IMR-90 (cell line): ENCODE data around the gene ATP11B. TPM values are rescaled to one million over a fixed set of nuclear protein-coding genes. Genes with fewer than 3 reads are reported as not detected.

Experiments used
- ATAC-seq: fragments of 200-7000 bp; cut with Tn5 transposase; 2 replicates; pipeline ENCODE4 v1.9.1; 2020; ENCODE audit warnings: low read depth, mild to moderate bottlenecking, moderate library complexity
- BruUV-seq: library from RNA; stranded (reverse); fragments of 400-500 nt; replicated peaks from 2 replicates; lab custom pipeline; 2021; lab: Mats Ljungman, UMichigan
- CTCF ChIA-PET: fragments of 300-600 bp; formaldehyde crosslinking; extraction: SDS; loops from one replicate; lab custom pipeline; 2021; ENCODE audit warnings: antibody characterized with exemption; lab: Yijun Ruan, JAX
- POLR2A ChIA-PET: fragments of 300-600 bp; sonication (Branson Sonifier 250); formaldehyde crosslinking; loops from one replicate; lab custom pipeline; 2022; ENCODE audit warnings: antibody characterized with exemption; ENCODE audit not compliant: unreplicated experiment; lab: Charles Lee
- DNase-seq: peaks from one replicate; pipeline ENCODE4 v3.0.0; 2013
- H2AFZ ChIP-seq: replicated peaks from 2 replicates; pipeline ENCODE3; 2013; ENCODE audit warnings: low read length, mild to moderate bottlenecking; ENCODE audit not compliant: poor library complexity
- H2AK5ac ChIP-seq: 2 replicates; pipeline ENCODE4 v1.6.1; 2013; ENCODE audit warnings: low read depth, low read length, inconsistent platforms
- H2AK9ac ChIP-seq: replicated peaks from 2 replicates; pipeline ENCODE3; 2013; ENCODE audit warnings: mild to moderate bottlenecking, low read depth, low read length, moderate library complexity; ENCODE audit not compliant: poor library complexity
- H2BK120ac ChIP-seq: 2 replicates; pipeline ENCODE4 v1.6.1; 2013; ENCODE audit warnings: low read depth, low read length, inconsistent platforms
- H2BK15ac ChIP-seq: 3 replicates; pipeline ENCODE4 v1.6.1; 2013; ENCODE audit warnings: low read depth, low read length, inconsistent platforms
- H2BK20ac ChIP-seq: 2 replicates; pipeline ENCODE4 v1.6.1; 2013; ENCODE audit warnings: low read depth, mild to moderate bottlenecking, inconsistent platforms, low read length, moderate library complexity
- H2BK5ac ChIP-seq: 2 replicates; pipeline ENCODE4 v1.6.1; 2013; ENCODE audit warnings: mild to moderate bottlenecking, low read depth, low read length, inconsistent platforms; ENCODE audit not compliant: poor library complexity, severe bottlenecking
- H3K14ac ChIP-seq: replicated peaks from 2 replicates; pipeline ENCODE4 v1.6.1; 2013; ENCODE audit warnings: low read depth, low read length, inconsistent platforms
- H3K18ac ChIP-seq: 2 replicates; pipeline ENCODE4 v1.6.1; 2013; ENCODE audit warnings: low read depth, low read length, control low read depth
- H3K23ac ChIP-seq: 2 replicates; pipeline ENCODE4 v1.6.1; 2013; ENCODE audit warnings: low read depth, low read length, inconsistent platforms
- H3K27ac ChIP-seq: 2 replicates; pipeline ENCODE4 v1.5.1; 2013; ENCODE audit warnings: mild to moderate bottlenecking, control low read depth, low read length; ENCODE audit not compliant: insufficient read depth
- H3K27me3 ChIP-seq: 2 replicates; pipeline ENCODE4 v1.6.1; 2013; ENCODE audit warnings: low read length; ENCODE audit not compliant: control insufficient read depth, insufficient read depth
- H3K36me3 ChIP-seq: 2 replicates; pipeline ENCODE4 v1.6.1; 2013; ENCODE audit warnings: low read length, mixed read lengths; ENCODE audit not compliant: control insufficient read depth, insufficient read depth
- H3K4ac ChIP-seq: 2 replicates; pipeline ENCODE4 v1.6.1; 2013; ENCODE audit warnings: low read depth, low read length, inconsistent platforms
- H3K4me1 ChIP-seq: 2 replicates; pipeline ENCODE4 v1.6.1; 2013; ENCODE audit warnings: low read length, mixed read lengths; ENCODE audit not compliant: control insufficient read depth, insufficient read depth
- H3K4me2 ChIP-seq: 2 replicates; pipeline ENCODE4 v1.6.1; 2013; ENCODE audit warnings: low read depth, mild to moderate bottlenecking, control low read depth, low read length, moderate library complexity
- H3K4me3 ChIP-seq: 2 replicates; pipeline ENCODE4 v1.5.1; 2013; ENCODE audit warnings: low read depth, mild to moderate bottlenecking, control low read depth, low read length, moderate library complexity; ENCODE audit not compliant: insufficient read depth
- H3K56ac ChIP-seq: 2 replicates; pipeline ENCODE4 v1.6.1; 2013; ENCODE audit warnings: low read length, inconsistent platforms; ENCODE audit not compliant: insufficient read depth; ENCODE audit errors: extremely low read depth
- H3K79me1 ChIP-seq, 2 experiments: 2 replicates each; pipeline ENCODE4 v1.6.1; 2013; ENCODE audit warnings: low read length in 2 of 2, inconsistent platforms in 1 of 2, low read depth in 1 of 2
- H3K9ac ChIP-seq: 2 replicates; pipeline ENCODE4 v1.6.1; 2013; ENCODE audit warnings: low read depth, low read length, control low read depth
- H3K9me1 ChIP-seq: 2 replicates; pipeline ENCODE4 v1.6.1; 2013; ENCODE audit warnings: low read length, inconsistent platforms; ENCODE audit not compliant: insufficient read depth
- H3K9me3 ChIP-seq: 2 replicates; pipeline ENCODE4 v1.6.1; 2013; ENCODE audit warnings: low read length; ENCODE audit not compliant: control insufficient read depth, insufficient read depth
- H4K20me1 ChIP-seq: 2 replicates; pipeline ENCODE4 v1.6.1; 2013; ENCODE audit warnings: low read length, inconsistent platforms; ENCODE audit not compliant: insufficient read depth
- H4K5ac ChIP-seq: 2 replicates; pipeline ENCODE4 v1.6.1; 2013; ENCODE audit warnings: mild to moderate bottlenecking, low read depth, low read length, control low read depth
- H4K8ac ChIP-seq, 2 experiments: 2 replicates each; pipeline ENCODE4 v1.6.1; 2013; ENCODE audit warnings: low read depth in 2 of 2, low read length in 2 of 2, control low read depth in 1 of 2, inconsistent platforms in 1 of 2
- H4K91ac ChIP-seq: 2 replicates; pipeline ENCODE4 v1.6.1; 2013; ENCODE audit warnings: low read depth, low read length, inconsistent platforms; ENCODE audit not compliant: insufficient read depth
- FOS ChIP-seq: fragments of 150-350 bp; IDR thresholded peaks from 2 replicates; pipeline ENCODE4 v1.6.1; 2016; ENCODE audit warnings: low read depth, low read length
- MAFK ChIP-seq: IDR thresholded peaks from 2 replicates; pipeline ENCODE4 v1.6.1; 2012; ENCODE audit warnings: low read depth, low read length, improper control_type of control experiment
- MAZ ChIP-seq: IDR thresholded peaks from 2 replicates; pipeline ENCODE4 v1.6.1; 2012; ENCODE audit warnings: low read depth, mild to moderate bottlenecking, low read length, improper control_type of control experiment, moderate library complexity, borderline replicate concordance
- POLR2A ChIP-seq: IDR thresholded peaks from 2 replicates; pipeline ENCODE4 v1.6.1; 2012; ENCODE audit warnings: mild to moderate bottlenecking, low read depth, low read length
- RCOR1 ChIP-seq: IDR thresholded peaks from 2 replicates; pipeline ENCODE4 v1.6.1; 2012; ENCODE audit warnings: mild to moderate bottlenecking, low read length, improper control_type of control experiment; ENCODE audit not compliant: insufficient replicate concordance
- SMC3 ChIP-seq: fragments of 150-350 bp; IDR thresholded peaks from 2 replicates; pipeline ENCODE4 v1.6.1; 2016; ENCODE audit warnings: low read depth, mild to moderate bottlenecking, antibody characterized with exemption, low read length, moderate library complexity
- WGBS, 2 experiments: methylation state at CpG; one replicate each; pipeline versions ENCODE4 v1.1.5 to v1.1.7; 2013; ENCODE audit warnings: missing lambda C conversion rate in 2 of 2; ENCODE audit not compliant: insufficient read length in 1 of 2; ENCODE audit errors: extremely low coverage in 2 of 2; 5-methylcytosine and 5-hydroxymethylcytosine counted together
- dilution Hi-C: fragments of 300-500 bp; cut with HindIII; formaldehyde crosslinking; loops from one replicate; pipeline ENCODE4 v1.14.3; 2018; ENCODE audit warnings: low sequenced_read_pairs; ENCODE audit not compliant: unreplicated experiment
- in situ Hi-C: fragments of 300-500 bp; cut with MboI; formaldehyde crosslinking; loops from 3 replicates; pipeline ENCODE4 v1.14.3; 2019; ENCODE audit warnings: low sequenced_read_pairs, inconsistent platforms, mixed read lengths
- intact Hi-C: fragments of 100-400 bp; cut with micrococcal nuclease; formaldehyde crosslinking; loops from 2 replicates; pipeline ENCODE4 v1.10.0; 2022
- polyA plus RNA-seq, 3 experiments: library from polyadenylated mRNA; depleted of rRNA; stranded (reverse); fragments of >200 nt; gene quantifications; 2 replicates each; pipeline ENCODE4 v1.2.3, GENCODE V29; 2012; ENCODE audit warnings: low replicate concordance in 1 of 3
- total RNA-seq: library from RNA; depleted of rRNA; stranded (reverse); fragments of >200 nt; gene quantifications from 2 replicates; pipeline ENCODE4 v1.2.3, GENCODE V29; 2012
- TF ChIP-seq, protein P1 (sequence below): fragments of 150-350 bp; IDR thresholded peaks from 2 replicates; pipeline ENCODE4 v1.6.1; 2017; ENCODE audit warnings: mild to moderate bottlenecking, antibody characterized with exemption, low read length, low read depth
- TF ChIP-seq, protein P2 (sequence below): conservative IDR thresholded peaks from 2 replicates; pipeline ENCODE4 v1.5.1; 2012; ENCODE audit warnings: mild to moderate bottlenecking, low read depth, low read length, improper control_type of control experiment

Gene ATP11B
- total and polyA plus RNA-seq, 2 of the 4 experiments (the other 2 are of a cell fraction) = 10.0 to 39.6 TPM

- Histone ChIP-seq H2BK20ac (no peak overlapping the region), H2AK5ac (no peak overlapping the region), H3K79me1 (no peaks in the 10 kb centered on the region), H2BK5ac (no peak overlapping the region), H4K8ac (no peak overlapping the region), H2BK15ac (no peak overlapping the region), H3K4me2 (no peak overlapping the region), H3K56ac (no peak overlapping the region), H3K9ac (no peak overlapping the region), H2BK120ac (no peak overlapping the region), H3K36me3 (peaks cover 8% of the 10 kb centered on the region), H3K4me1 (no peaks in the 10 kb centered on the region), H3K4ac (no peak overlapping the region), H4K91ac (no peak overlapping the region), H3K23ac (no peak overlapping the region), H3K27ac (no peak overlapping the region), H2AFZ (no peak overlapping the region), H4K20me1 (no peaks in the 10 kb centered on the region), H4K5ac (no peak overlapping the region), H3K9me1 (no peaks in the 10 kb centered on the region), H3K4me3 (no peak overlapping the region), H3K9me3 (no peaks in the 10 kb centered on the region), H3K14ac (no peak overlapping the region), H2AK9ac (no peak overlapping the region), H3K18ac (no peak overlapping the region), H3K27me3 (no peaks in the 10 kb centered on the region)
- BruUV-seq = no TSS peak
- no CpG with 5 or more reads among the region's 1 CpG for WGBS, 2 experiments
- TF ChIP-seq, protein P1, sequence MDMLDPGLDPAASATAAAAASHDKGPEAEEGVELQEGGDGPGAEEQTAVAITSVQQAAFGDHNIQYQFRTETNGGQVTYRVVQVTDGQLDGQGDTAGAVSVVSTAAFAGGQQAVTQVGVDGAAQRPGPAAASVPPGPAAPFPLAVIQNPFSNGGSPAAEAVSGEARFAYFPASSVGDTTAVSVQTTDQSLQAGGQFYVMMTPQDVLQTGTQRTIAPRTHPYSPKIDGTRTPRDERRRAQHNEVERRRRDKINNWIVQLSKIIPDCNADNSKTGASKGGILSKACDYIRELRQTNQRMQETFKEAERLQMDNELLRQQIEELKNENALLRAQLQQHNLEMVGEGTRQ = no peak
- TF ChIP-seq POLR2A = no peak
- no peak for TF ChIP-seq FOS
- TF ChIP-seq MAFK = no peak
- TF ChIP-seq RCOR1 = no peak
- TF ChIP-seq, protein P2, sequence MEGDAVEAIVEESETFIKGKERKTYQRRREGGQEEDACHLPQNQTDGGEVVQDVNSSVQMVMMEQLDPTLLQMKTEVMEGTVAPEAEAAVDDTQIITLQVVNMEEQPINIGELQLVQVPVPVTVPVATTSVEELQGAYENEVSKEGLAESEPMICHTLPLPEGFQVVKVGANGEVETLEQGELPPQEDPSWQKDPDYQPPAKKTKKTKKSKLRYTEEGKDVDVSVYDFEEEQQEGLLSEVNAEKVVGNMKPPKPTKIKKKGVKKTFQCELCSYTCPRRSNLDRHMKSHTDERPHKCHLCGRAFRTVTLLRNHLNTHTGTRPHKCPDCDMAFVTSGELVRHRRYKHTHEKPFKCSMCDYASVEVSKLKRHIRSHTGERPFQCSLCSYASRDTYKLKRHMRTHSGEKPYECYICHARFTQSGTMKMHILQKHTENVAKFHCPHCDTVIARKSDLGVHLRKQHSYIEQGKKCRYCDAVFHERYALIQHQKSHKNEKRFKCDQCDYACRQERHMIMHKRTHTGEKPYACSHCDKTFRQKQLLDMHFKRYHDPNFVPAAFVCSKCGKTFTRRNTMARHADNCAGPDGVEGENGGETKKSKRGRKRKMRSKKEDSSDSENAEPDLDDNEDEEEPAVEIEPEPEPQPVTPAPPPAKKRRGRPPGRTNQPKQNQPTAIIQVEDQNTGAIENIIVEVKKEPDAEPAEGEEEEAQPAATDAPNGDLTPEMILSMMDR = no peak
- no peak for TF ChIP-seq SMC3
- no peak for TF ChIP-seq MAZ
- ChIA-PET CTCF (no interaction called here), POLR2A (no interaction called here)
- in situ Hi-C loops (no loop called here), intact Hi-C loops (no loop called here), dilution Hi-C loops (no loop called here)
- DNase-seq = peak; percentile 23
- no peak for ATAC-seq
Observed at GRCh38 chr3:182861348-182861747, 68.0 kb downstream of the ATP11B start.
